Measurements from ENCODE around the gene CDKN1C. TPM values are rescaled to one million over a fixed set of nuclear protein-coding genes. Genes with fewer than 3 reads are reported as not detected.
A peak's percentile ranks its signal among the peaks of the same experiment; 100 is the strongest.

CDKN1C gene
- total and polyA plus RNA-seq, 2 of the 8 experiments (the other 6 are each of a cell fraction or from before 2014, with no cell fraction given): 12.8 to 14.1 TPM

GRCh38 chr11:2913019-2913431, 27.4 kb upstream of the CDKN1C start:
- FAIRE-seq (no peak), DNase-seq (ENCODE audit: low read depth in 1 of 2, low spot score in 2 of 2) (no peak)
- no peak overlapping the region for H3K14ac ChIP-seq (ENCODE audit: insufficient read length)
- ChIA-PET CTCF (ENCODE audit: partially characterized antibody) (interaction anchor here (1.1 to 3.4 kb wide), 4 partner anchors 21 to 381 kb away, joined by 3 to 19 read pairs (median 4); no protein-coding TSS in a partner anchor), POLR2A (ENCODE audit: partially characterized antibody) (interaction anchor here (1.0 to 1.8 kb wide), 3 partner anchors 10 to 28 kb away, joined by 3 to 6 read pairs (median 5); partner anchors contain the start of gene PHLDA2)
- no peak overlapping the region for H3K9ac ChIP-seq (replicated peaks in 1 of 4; ENCODE audit: extremely low read depth in 1 of 4, low read depth in 3 of 4, low read length in 3 of 4)
- no peaks in the 10 kb centered on the region for H3K23me2 ChIP-seq (ENCODE audit: low read depth, low read length)
- H3K36me3 ChIP-seq (ENCODE audit: control insufficient read depth in 2 of 4, insufficient read depth in 4 of 4, low read length in 3 of 4): no peaks in the 10 kb centered on the region
- H2BK5ac ChIP-seq (ENCODE audit: low read depth, low read length): no peak overlapping the region
- H3K23ac ChIP-seq (ENCODE audit: insufficient read length): no peak overlapping the region
- no peak overlapping the region for H2BK20ac ChIP-seq (ENCODE audit: low read length)
- peaks cover 0 to 19% (median 8%) of the 10 kb centered on the region in 4 experiments; a peak in 4 of 7 replicates for H3K4me1 ChIP-seq (replicated peaks in 1 of 4; ENCODE audit: control insufficient read depth in 3 of 4, insufficient read depth in 4 of 4, low read length in 3 of 4)
- no peak overlapping the region for H3K56ac ChIP-seq (replicated peaks; ENCODE audit: insufficient read length, low read depth, low read length)
- no peak overlapping the region for H3K4me2 ChIP-seq (ENCODE audit: insufficient read depth in 1 of 2, low read depth in 2 of 2, low read length in 2 of 2)
- H2BK12ac ChIP-seq (ENCODE audit: low read depth, low read length): peak overlapping the region; percentile 27; the same call in 1 of the 2 replicates
- H4K8ac ChIP-seq (ENCODE audit: extremely low read depth, insufficient read depth, low read length): no peak overlapping the region
- H4K5ac ChIP-seq (ENCODE audit: insufficient read length, low read depth, low read length): no peak overlapping the region
- 84% methylated on average over 10 of the region's 13 CpGs; no CpG with 5 or more reads in 1 of the 2 experiments for WGBS, 2 experiments (ENCODE audit: extremely low coverage in 1 of 2, insufficient coverage in 1 of 2, insufficient read length in 1 of 2, insufficient replicate concordance in 2 of 2, low coverage in 1 of 2, low lambda C conversion rate in 2 of 2, missing lambda C conversion rate in 1 of 2)
- H2BK120ac ChIP-seq (replicated peaks; ENCODE audit: low read depth, low read length): no peak overlapping the region
- no peaks in the 10 kb centered on the region for H3K79me2 ChIP-seq (ENCODE audit: control insufficient read depth in 1 of 2, insufficient read depth in 2 of 2, low read length in 2 of 2)
- no peak overlapping the region for H3K27ac ChIP-seq (ENCODE audit: low read depth, low read length)
- no peak overlapping the region for H2BK15ac ChIP-seq (ENCODE audit: low read length)
- no peaks in the 10 kb centered on the region for H3K27me3 ChIP-seq (replicated peaks in 1 of 4; ENCODE audit: control insufficient read depth in 3 of 4, extremely low read depth in 1 of 4, insufficient read depth in 3 of 4, low read length in 3 of 4)
- no peak overlapping the region for H3K18ac ChIP-seq (ENCODE audit: extremely low read depth, low read length)
- no peak overlapping the region for H3K4ac ChIP-seq (replicated peaks; ENCODE audit: insufficient read length, low read depth, low read length)
- H4K91ac ChIP-seq (replicated peaks; ENCODE audit: insufficient read length, low read length): no peak overlapping the region
- no peaks in the 10 kb centered on the region for H3K79me1 ChIP-seq (ENCODE audit: low read depth, low read length)
- no peak overlapping the region for H3K4me3 ChIP-seq (ENCODE audit: extremely low read depth in 1 of 4, insufficient read depth in 2 of 4, low read depth in 3 of 4, low read length in 4 of 4)
- H3K9me3 ChIP-seq (ENCODE audit: insufficient read depth in 2 of 2, low read depth in 1 of 2, low read length in 1 of 2): no peaks in the 10 kb centered on the region
- peaks cover 0 to 4% of the 10 kb centered on the region in 2 experiments for H4K20me1 ChIP-seq (replicated peaks in 1 of 2; ENCODE audit: control insufficient read depth in 1 of 2, insufficient read depth in 2 of 2, low read length in 2 of 2)
- no peak overlapping the region for H2AFZ ChIP-seq (ENCODE audit: low read length)
- 0 out of 2 replicates have a peak, but pooled peaks have one; percentile 10 for TF ChIP-seq JUND (IDR thresholded peaks at IDR 0.05; ENCODE audit: low read length)
- no peak for TF ChIP-seq ATF3 (IDR thresholded peaks at IDR 0.05; ENCODE audit: insufficient read depth, low read depth, low read length)
- H2AK5ac ChIP-seq (ENCODE audit: low read depth, low read length): no peak overlapping the region

Data from H1 (cell line).